Endothelial cell of umbilical vein (primary cell): ENCODE measurements around the gene MGAT4B. TPM values are rescaled to one million over a fixed set of nuclear protein-coding genes. Genes with fewer than 3 reads are reported as not detected.

Experiments used
- BruUV-seq: library from RNA; stranded (reverse); fragments of 400-500 nt; replicated peaks from 2 replicates; lab custom pipeline; 2021; lab: Mats Ljungman, UMichigan
- CTCF ChIA-PET: fragments of 300-600, 350-600 bp; sonication (Branson Sonifier 250); formaldehyde crosslinking; loops from one replicate; lab custom pipeline; 2021; ENCODE audit warnings: antibody characterized with exemption, inconsistent platforms; lab: Charles Lee
- POLR2A ChIA-PET: fragments of 300-600, 350-600 bp; sonication (Branson Sonifier 250); formaldehyde crosslinking; loops from one replicate; lab custom pipeline; 2021; ENCODE audit warnings: antibody characterized with exemption, inconsistent platforms; lab: Charles Lee
- DNase-seq: peaks from one replicate; pipeline ENCODE4 v3.0.0-alpha.2; 2011; ENCODE audit warnings: low read depth, low spot score
- FAIRE-seq: peaks from 2 replicates; lab custom pipeline; 2011; peaks lifted over from hg19 to GRCh38; lab: Jason Lieb, UNC
- H2AFZ ChIP-seq: 2 replicates; pipeline ENCODE4 v1.6.0; 2012; ENCODE audit warnings: low read depth, low read length, control low read depth, inconsistent platforms
- H3K27ac ChIP-seq: 2 replicates; pipeline ENCODE4 v1.5.1; 2011; ENCODE audit warnings: low read depth, mild to moderate bottlenecking, control low read depth, low read length, moderate library complexity; ENCODE audit not compliant: insufficient read depth
- H3K27me3 ChIP-seq, 2 experiments: 2 replicates each; pipeline versions ENCODE4 v1.6.0 to v1.6.1; 2011; ENCODE audit warnings: low read length in 2 of 2, mixed read lengths in 1 of 2; ENCODE audit not compliant: control insufficient read depth in 2 of 2, insufficient read depth in 2 of 2
- H3K36me3 ChIP-seq, 2 experiments: 2 replicates in 1 of 2; 3 replicates in 1 of 2; pipeline ENCODE4 v1.5.1; 2011; ENCODE audit warnings: low read length in 2 of 2, mild to moderate bottlenecking in 1 of 2, moderate library complexity in 1 of 2; ENCODE audit not compliant: control insufficient read depth in 2 of 2, insufficient read depth in 2 of 2; ENCODE audit errors: extremely low read depth in 1 of 2
- H3K4me1 ChIP-seq: 3 replicates; pipeline ENCODE4 v1.5.1; 2011; ENCODE audit warnings: mild to moderate bottlenecking, low read length; ENCODE audit not compliant: control insufficient read depth, insufficient read depth; ENCODE audit errors: extremely low read depth
- H3K4me2 ChIP-seq: 2 replicates; pipeline ENCODE4 v1.6.1; 2011; ENCODE audit warnings: low read length, control low read depth, mixed read lengths; ENCODE audit not compliant: insufficient read depth
- H3K4me3 ChIP-seq, 3 experiments: fragments of 200-600 bp in 1 of 3; sonication (generic), shearing (Covaris generic) in 1 of 3; replicated peaks in 1 of 3; 2 replicates each; pipeline ENCODE4 v1.5.1; 2011 to 2016; ENCODE audit warnings: control low read depth in 3 of 3, low read length in 3 of 3, mild to moderate bottlenecking in 2 of 3, inconsistent platforms in 1 of 3, low read depth in 1 of 3, moderate library complexity in 1 of 3; ENCODE audit not compliant: insufficient read depth in 1 of 3
- H3K79me2 ChIP-seq: 2 replicates; pipeline ENCODE4 v1.6.0; 2012; ENCODE audit warnings: low read length, inconsistent platforms; ENCODE audit not compliant: control insufficient read depth, insufficient read depth
- H3K9ac ChIP-seq: replicated peaks from 2 replicates; pipeline ENCODE3; 2011; ENCODE audit warnings: low read length, control low read depth; ENCODE audit not compliant: insufficient read depth; ENCODE audit errors: extremely low read depth
- H3K9me1 ChIP-seq: replicated peaks from 3 replicates; pipeline ENCODE4 v1.6.0; 2011; ENCODE audit warnings: mild to moderate bottlenecking, low read length; ENCODE audit not compliant: control insufficient read depth, insufficient read depth; ENCODE audit errors: extremely low read depth
- H3K9me3 ChIP-seq: replicated peaks from 2 replicates; pipeline ENCODE4 v1.5.1; 2012; ENCODE audit warnings: low read length, inconsistent platforms; ENCODE audit not compliant: control insufficient read depth, insufficient read depth
- H4K20me1 ChIP-seq: replicated peaks from 2 replicates; pipeline ENCODE3; 2011; ENCODE audit warnings: mild to moderate bottlenecking, low read length; ENCODE audit not compliant: control insufficient read depth, insufficient read depth; ENCODE audit errors: extremely low read depth
- EZH2 ChIP-seq: IDR thresholded peaks from 2 replicates; pipeline ENCODE4 v1.6.1; 2012; ENCODE audit warnings: borderline replicate concordance, low read depth, mild to moderate bottlenecking, moderate library complexity, low read length, inconsistent platforms; ENCODE audit not compliant: severe bottlenecking
- FOS ChIP-seq: IDR thresholded peaks from 2 replicates; pipeline ENCODE4 v1.6.1; 2011; ENCODE audit warnings: mild to moderate bottlenecking, low read length, moderate library complexity, borderline replicate concordance; ENCODE audit not compliant: insufficient read depth
- GATA2 ChIP-seq: IDR thresholded peaks from 2 replicates; pipeline ENCODE4 v1.7.0; 2011; ENCODE audit warnings: low read depth, mild to moderate bottlenecking, moderate library complexity, mixed read lengths, low read length; ENCODE audit not compliant: insufficient read length, insufficient read depth
- JUN ChIP-seq: IDR thresholded peaks from 2 replicates; pipeline ENCODE4 v1.6.1; 2011; ENCODE audit warnings: borderline replicate concordance, low read depth; ENCODE audit not compliant: insufficient read length, insufficient read depth
- POLR2A ChIP-seq: IDR thresholded peaks from 2 replicates; pipeline ENCODE4 v1.6.1; 2012; ENCODE audit warnings: low read depth, mild to moderate bottlenecking, control low read depth, low read length
- POLR2AphosphoS5 ChIP-seq: IDR thresholded peaks from 2 replicates; pipeline ENCODE4 v1.6.1; 2012; ENCODE audit warnings: low read depth, mild to moderate bottlenecking, control low read depth, low read length, moderate library complexity; ENCODE audit not compliant: insufficient read depth
- dilution Hi-C: fragments of 300-500 bp; cut with MboI; formaldehyde crosslinking; loops from one replicate; pipeline ENCODE4 v1.15.0; 2019; ENCODE audit warnings: low sequenced_read_pairs; ENCODE audit not compliant: extremely low pct_ligation_motif_present
- intact Hi-C: fragments of 100-400 bp; cut with micrococcal nuclease; formaldehyde crosslinking; loops from one replicate; pipeline ENCODE4 v1.10.0; 2022
- polyA plus RNA-seq, 4 experiments: library from polyadenylated mRNA; depleted of rRNA in 3 of 4; stranded (reverse) in 3 of 4; unstranded in 1 of 4; fragments of >200 nt; gene quantifications; 2 replicates each; pipeline versions ENCODE4 v1.2.1 to v1.2.3, GENCODE V29; 2011 to 2012; ENCODE audit warnings: missing spikeins in 1 of 4
- total RNA-seq: library from RNA; stranded (reverse); gene quantifications from 2 replicates; pipeline ENCODE4 v1.2.3, GENCODE V29; 2021
- TF ChIP-seq, protein P1 (sequence below): IDR thresholded peaks from 2 replicates; pipeline ENCODE4 v1.6.1; 2011; ENCODE audit not compliant: insufficient read depth, insufficient read length
- TF ChIP-seq, protein P2 (sequence below), 2 donors: IDR thresholded peaks; 1 replicate in 1 of 2; 2 replicates in 1 of 2; pipeline ENCODE4 v1.5.1; 2011; ENCODE audit warnings: low read length in 2 of 2, mild to moderate bottlenecking in 2 of 2, moderate library complexity in 2 of 2, control low read depth in 1 of 2, inconsistent platforms in 1 of 2, low read depth in 1 of 2; ENCODE audit not compliant: insufficient read depth in 1 of 2; ENCODE audit errors: extremely low read depth in 1 of 2

The MGAT4B gene
- total and polyA plus RNA-seq, 2 donors (not counting 3 experiments of a cell fraction or from before 2014, with no cell fraction given) = 243 TPM

DNA sequence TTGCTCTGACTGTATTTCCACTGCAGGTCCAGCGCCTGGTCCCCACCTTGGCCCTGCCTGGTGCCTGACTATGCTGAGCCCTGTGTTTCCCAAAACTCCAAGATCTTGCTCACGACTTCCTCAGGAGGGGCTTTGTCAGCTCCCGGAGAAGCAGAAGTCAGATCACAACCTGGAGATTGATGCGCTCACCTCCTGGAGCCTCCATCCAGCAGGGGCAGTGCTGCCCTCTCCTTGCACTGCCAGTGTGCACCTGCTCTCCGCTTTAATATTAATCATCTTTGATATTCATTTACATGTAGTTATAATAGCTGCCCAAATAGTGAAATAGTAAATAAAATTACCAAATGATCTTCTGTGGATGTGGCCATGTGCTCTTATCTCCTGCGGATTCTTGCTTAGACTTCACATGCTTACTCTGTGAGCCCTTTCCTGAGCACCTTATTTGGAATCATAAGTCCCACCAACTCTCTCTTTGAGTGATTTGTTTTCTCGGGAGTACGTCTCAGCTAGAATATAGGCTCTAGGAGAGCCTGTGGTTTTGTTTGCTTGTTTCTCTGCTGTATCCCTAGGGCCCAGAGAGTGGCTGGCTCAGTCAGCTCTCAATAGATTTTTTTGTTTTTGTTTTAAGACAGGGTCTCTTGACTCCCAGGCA lies 56.7 kb downstream of the MGAT4B start:
- BruUV-seq = no TSS peak
- ChIA-PET POLR2A (no interaction called here), CTCF (interaction anchor here (1.2 to 3.1 kb wide), 3 partner anchors 8 to 18 kb away, joined by 3 to 11 read pairs (median 3); no protein-coding TSS in a partner anchor)
- no peak overlapping the region for H3K4me3 ChIP-seq
- no peaks in the 10 kb centered on the region for H3K9me3 ChIP-seq
- no peak for TF ChIP-seq POLR2AphosphoS5
- TF ChIP-seq, protein P1, sequence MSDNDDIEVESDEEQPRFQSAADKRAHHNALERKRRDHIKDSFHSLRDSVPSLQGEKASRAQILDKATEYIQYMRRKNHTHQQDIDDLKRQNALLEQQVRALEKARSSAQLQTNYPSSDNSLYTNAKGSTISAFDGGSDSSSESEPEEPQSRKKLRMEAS = no peak
- TF ChIP-seq GATA2 = no peak
- TF ChIP-seq POLR2A = no peak
- TF ChIP-seq JUN = no peak
- TF ChIP-seq FOS = no peak
- TF ChIP-seq EZH2 = no peak
- TF ChIP-seq, protein P2, sequence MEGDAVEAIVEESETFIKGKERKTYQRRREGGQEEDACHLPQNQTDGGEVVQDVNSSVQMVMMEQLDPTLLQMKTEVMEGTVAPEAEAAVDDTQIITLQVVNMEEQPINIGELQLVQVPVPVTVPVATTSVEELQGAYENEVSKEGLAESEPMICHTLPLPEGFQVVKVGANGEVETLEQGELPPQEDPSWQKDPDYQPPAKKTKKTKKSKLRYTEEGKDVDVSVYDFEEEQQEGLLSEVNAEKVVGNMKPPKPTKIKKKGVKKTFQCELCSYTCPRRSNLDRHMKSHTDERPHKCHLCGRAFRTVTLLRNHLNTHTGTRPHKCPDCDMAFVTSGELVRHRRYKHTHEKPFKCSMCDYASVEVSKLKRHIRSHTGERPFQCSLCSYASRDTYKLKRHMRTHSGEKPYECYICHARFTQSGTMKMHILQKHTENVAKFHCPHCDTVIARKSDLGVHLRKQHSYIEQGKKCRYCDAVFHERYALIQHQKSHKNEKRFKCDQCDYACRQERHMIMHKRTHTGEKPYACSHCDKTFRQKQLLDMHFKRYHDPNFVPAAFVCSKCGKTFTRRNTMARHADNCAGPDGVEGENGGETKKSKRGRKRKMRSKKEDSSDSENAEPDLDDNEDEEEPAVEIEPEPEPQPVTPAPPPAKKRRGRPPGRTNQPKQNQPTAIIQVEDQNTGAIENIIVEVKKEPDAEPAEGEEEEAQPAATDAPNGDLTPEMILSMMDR (IDR thresholded peaks at IDR 0.05; ENCODE audit: extremely low read depth in 1 of 2, insufficient read depth in 1 of 2, low read depth in 1 of 2, low read length in 2 of 2) = no peak
- no peak overlapping the region for H3K9ac ChIP-seq
- H3K9me1 ChIP-seq = no peaks in the 10 kb centered on the region
- no peak for DNase-seq
- H4K20me1 ChIP-seq = no peaks in the 10 kb centered on the region
- no peak overlapping the region for H2AFZ ChIP-seq
- peaks cover 0 to 4% of the 10 kb centered on the region in 2 experiments for H3K36me3 ChIP-seq
- dilution Hi-C loops (no loop called here), intact Hi-C loops (no loop called here)
- H3K4me2 ChIP-seq = no peak overlapping the region
- H3K27me3 ChIP-seq = no peaks in the 10 kb centered on the region
- FAIRE-seq = no peak
- H3K79me2 ChIP-seq = peaks cover 65% of the 10 kb centered on the region
- no peaks in the 10 kb centered on the region for H3K4me1 ChIP-seq
- no peak overlapping the region for H3K27ac ChIP-seq
